Activated CD4-positive, alpha-beta memory T cell treated with anti-CD3 and anti-CD28 coated beads, Interleukin-2, amount 10 ng/mL, durations not matched to agents 7 days and 5 days (primary cell): ENCODE measurements around the gene PPP2R2B. TPM values are rescaled to one million over a fixed set of nuclear protein-coding genes. Genes with fewer than 3 reads are reported as not detected.
"Not testable (repeated sequence)": the region's sequence is repeated elsewhere in the genome, so short reads cannot be mapped to it uniquely, and the experiment has no call there.

Experiments
- CTCF ChIA-PET: fragments of 350-600 bp; sonication (Branson Sonifier 250); formaldehyde crosslinking; loops from one replicate; lab custom pipeline; 2021; ENCODE audit warnings: antibody characterized with exemption, inconsistent platforms; lab: Charles Lee
- POLR2A ChIA-PET: fragments of 350-600 bp; sonication (Branson Sonifier 250); formaldehyde crosslinking; loops from one replicate; lab custom pipeline; 2021; ENCODE audit warnings: antibody characterized with exemption; lab: Charles Lee
- DNase-seq: peaks from one replicate; pipeline ENCODE4 v3.0.0-alpha.2; 2020
- H3K27ac Mint-ChIP-seq: one replicate; pipeline ENCODE4 v1.8.0; 2021; ENCODE audit warnings: mild to moderate bottlenecking, mixed read lengths
- H3K27me3 Mint-ChIP-seq: one replicate; pipeline ENCODE4 v1.8.0; 2021; ENCODE audit warnings: mixed read lengths
- H3K36me3 Mint-ChIP-seq: one replicate; pipeline ENCODE4 v1.8.0; 2021; ENCODE audit warnings: low read depth, mixed read lengths
- H3K4me1 Mint-ChIP-seq: one replicate; pipeline ENCODE4 v1.8.0; 2021; ENCODE audit warnings: mixed read lengths
- H3K4me3 Mint-ChIP-seq: one replicate; pipeline ENCODE4 v1.8.0; 2021; ENCODE audit warnings: mild to moderate bottlenecking, mixed read lengths
- H3K9me3 Mint-ChIP-seq: one replicate; pipeline ENCODE4 v1.8.0; 2021; ENCODE audit warnings: mixed read lengths
- total RNA-seq, 2 experiments: library from RNA; stranded (reverse); gene quantifications; one replicate each; pipeline ENCODE4 v1.2.3, GENCODE V29; 2021

The PPP2R2B gene
- total RNA-seq, 2 experiments from 2014 or later, result 2.7 to 3.1 TPM

DNA sequence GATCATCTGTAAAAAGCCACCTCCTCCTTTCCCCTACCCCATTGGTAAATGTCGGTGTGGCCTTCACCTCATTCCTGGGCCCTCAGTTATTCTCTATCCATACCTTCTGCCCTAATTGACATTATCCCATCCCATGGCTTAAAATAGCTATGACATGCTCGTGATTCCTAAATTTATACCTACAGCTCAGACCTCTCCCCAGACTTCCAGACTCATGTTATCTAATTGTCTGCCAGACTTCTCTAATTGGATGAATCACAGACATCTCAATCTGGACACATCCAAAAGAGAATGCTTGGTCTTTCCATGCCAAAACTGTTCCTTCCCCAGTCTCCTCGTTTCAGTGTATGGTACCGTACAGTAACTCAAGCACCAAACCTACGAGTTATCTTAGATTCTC lies 249.6 kb downstream of the PPP2R2B start:
- DNase-seq, result no peak
- Mint-ChIP-seq H3K4me3 (no peak overlapping the region), H3K27ac (no peak overlapping the region), H3K9me3 (no peaks in the 10 kb centered on the region), H3K27me3 (no peaks in the 10 kb centered on the region), H3K4me1 (no peaks in the 10 kb centered on the region), H3K36me3 (no peaks in the 10 kb centered on the region)
- ChIA-PET CTCF (no interaction called here), POLR2A (no interaction called here)

DNA sequence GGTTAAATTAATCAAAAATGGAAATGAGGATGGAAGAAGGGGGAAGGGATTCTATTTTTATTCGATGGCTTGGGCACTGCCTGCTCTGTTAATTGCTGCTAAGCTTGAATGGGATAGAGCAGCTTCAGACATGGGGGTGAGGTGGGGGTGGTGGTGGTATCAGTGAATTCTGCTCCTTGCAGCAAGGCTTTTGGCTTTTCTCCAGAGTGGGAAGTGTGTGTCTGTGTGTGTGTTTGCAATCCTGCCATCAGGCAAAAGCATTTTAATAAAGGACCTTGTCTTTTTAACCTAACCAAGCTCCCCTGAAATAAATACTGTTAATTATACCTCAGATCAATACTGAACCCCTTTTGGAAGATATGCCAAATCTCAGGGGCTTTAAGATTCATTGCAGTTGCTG lies 251.6 kb downstream of the PPP2R2B start:
- Mint-ChIP-seq H3K4me1 (no peaks in the 10 kb centered on the region), H3K27me3 (no peaks in the 10 kb centered on the region), H3K4me3 (no peak overlapping the region), H3K36me3 (no peaks in the 10 kb centered on the region), H3K27ac (no peak overlapping the region), H3K9me3 (no peaks in the 10 kb centered on the region)
- POLR2A ChIA-PET, result no interaction called here
- CTCF ChIA-PET, result no interaction called here
- DNase-seq, result no peak

DNA sequence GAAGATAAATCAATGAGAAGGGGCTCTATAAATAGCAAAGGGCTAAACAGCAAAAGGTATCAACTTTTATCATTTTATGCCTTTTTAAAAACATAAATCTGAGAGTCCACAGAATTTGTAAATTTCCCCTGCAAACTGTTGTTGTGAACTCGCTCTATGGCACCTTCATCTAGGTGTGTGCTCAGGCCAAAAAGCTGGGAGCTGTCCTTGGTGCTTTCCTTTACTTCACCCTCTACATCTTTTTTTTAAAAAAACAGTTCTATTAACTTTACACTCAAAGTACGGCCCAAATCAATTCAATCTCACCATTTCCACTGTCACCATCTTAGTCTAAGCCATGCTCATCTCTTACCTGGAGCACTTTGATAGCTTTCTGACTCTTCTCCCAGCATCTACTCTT lies 254.4 kb downstream of the PPP2R2B start:
- ChIA-PET POLR2A (no interaction called here), CTCF (interaction anchor here (0.5 to 1.0 kb wide), 2 partner anchors 91 to 295 kb away, joined by 3 read pairs; no protein-coding TSS in a partner anchor)
- H3K36me3 Mint-ChIP-seq, result no peaks in the 10 kb centered on the region
- no peak overlapping the region for H3K27ac Mint-ChIP-seq
- DNase-seq, result no peak
- H3K4me3 Mint-ChIP-seq, result no peak overlapping the region
- H3K4me1 Mint-ChIP-seq, result no peaks in the 10 kb centered on the region
- no peaks in the 10 kb centered on the region for H3K9me3 Mint-ChIP-seq
- H3K27me3 Mint-ChIP-seq, result no peaks in the 10 kb centered on the region

DNA sequence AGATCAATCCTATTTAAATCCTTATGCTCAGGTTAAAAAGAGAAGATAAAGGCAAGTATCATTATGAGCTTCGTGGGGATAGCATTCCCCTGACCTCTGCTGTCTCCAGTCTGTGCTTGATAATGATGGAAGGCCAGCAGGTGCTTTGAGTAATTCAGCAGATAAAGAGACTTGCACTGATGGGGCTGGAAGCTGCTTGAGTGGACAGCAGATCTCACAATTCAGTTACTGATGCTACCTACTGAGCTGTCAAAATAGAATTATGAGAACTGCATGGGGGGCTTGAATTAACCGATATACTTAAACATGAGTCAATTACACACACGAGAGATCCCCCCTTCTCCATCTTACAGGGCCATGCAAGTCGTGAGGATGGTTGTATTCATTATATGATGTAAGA lies 254.9 kb downstream of the PPP2R2B start:
- DNase-seq, result no peak
- Mint-ChIP-seq H3K4me1 (no peaks in the 10 kb centered on the region), H3K27me3 (no peaks in the 10 kb centered on the region), H3K27ac (no peak overlapping the region), H3K36me3 (no peaks in the 10 kb centered on the region), H3K9me3 (no peaks in the 10 kb centered on the region), H3K4me3 (no peak overlapping the region)
- POLR2A ChIA-PET, result no interaction called here
- CTCF ChIA-PET, result interaction anchor here (1.0 kb wide), 1 partner anchor 90 kb away, joined by 3 read pairs; no protein-coding TSS in a partner anchor

DNA sequence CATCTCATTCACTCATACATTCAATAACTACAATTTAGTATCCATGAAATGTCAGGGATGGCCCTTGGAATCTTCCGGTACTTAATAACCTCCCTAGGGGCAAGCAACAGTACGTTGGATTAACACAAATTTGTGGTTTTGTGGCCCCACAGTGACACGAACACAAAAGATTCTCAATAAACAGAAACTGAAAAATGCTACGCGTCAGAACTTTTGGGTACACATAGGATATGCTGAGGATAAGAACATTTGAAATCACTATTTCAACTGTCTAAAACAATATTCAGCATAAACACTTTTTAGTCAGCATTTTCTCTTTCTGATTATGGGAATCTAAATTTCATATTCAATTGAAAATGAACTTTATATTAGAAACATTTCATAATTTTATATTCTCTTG lies 255.5 kb downstream of the PPP2R2B start:
- ChIA-PET POLR2A (no interaction called here), CTCF (interaction anchor here (1.4 kb wide), 1 partner anchor 81 kb away, joined by 3 read pairs; no protein-coding TSS in a partner anchor)
- no peak overlapping the region for H3K4me3 Mint-ChIP-seq
- DNase-seq, result no peak
- no peaks in the 10 kb centered on the region for H3K36me3 Mint-ChIP-seq
- no peaks in the 10 kb centered on the region for H3K9me3 Mint-ChIP-seq
- H3K27ac Mint-ChIP-seq, result no peak overlapping the region
- H3K4me1 Mint-ChIP-seq, result no peaks in the 10 kb centered on the region
- no peaks in the 10 kb centered on the region for H3K27me3 Mint-ChIP-seq

DNA sequence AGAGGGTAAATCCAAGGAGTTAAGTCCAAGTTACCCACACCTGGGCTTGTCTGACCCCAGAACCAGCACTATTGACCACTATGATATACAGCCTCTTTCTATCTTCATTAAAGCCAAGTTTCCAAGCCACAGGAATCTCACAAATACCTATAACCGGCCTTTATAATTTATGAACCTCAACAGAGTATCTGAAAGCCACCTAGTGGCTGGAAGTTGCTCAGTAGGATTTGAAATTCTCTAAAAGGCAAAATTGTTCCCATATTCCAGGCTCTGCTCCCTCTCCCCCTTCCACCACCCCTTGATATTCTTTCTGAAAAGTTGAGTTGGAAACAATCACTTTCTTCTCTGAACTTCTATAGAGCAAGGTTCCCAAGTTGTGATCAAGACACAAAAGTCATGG lies 256.2 kb downstream of the PPP2R2B start:
- CTCF ChIA-PET, result interaction anchor here (0.7 to 1.4 kb wide), 2 partner anchors 80 to 89 kb away, joined by 3 read pairs; no protein-coding TSS in a partner anchor
- POLR2A ChIA-PET, result no interaction called here

DNA sequence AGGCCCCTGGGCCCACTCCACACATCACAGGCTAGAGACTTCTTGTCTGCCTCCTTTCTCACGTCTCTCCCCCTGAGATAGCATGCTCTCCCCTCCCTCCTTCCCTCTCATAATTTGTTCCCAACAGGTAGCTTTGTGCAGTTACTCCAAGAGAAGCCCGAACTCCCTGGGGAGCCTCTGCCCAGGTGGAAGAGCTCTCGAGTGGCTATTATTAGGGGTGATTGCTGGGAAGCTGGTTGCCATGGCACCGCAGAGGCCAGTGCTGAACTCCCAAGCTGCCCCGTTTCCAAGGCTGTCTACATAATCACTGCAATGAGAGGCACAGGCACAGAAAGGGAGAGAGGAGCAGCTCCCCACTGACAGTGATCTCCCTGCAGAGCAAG lies 257.9 kb downstream of the PPP2R2B start:
- ChIA-PET POLR2A (no interaction called here), CTCF (interaction anchor here (0.5 kb wide), 1 partner anchor 86 kb away, joined by 3 read pairs; no protein-coding TSS in a partner anchor)
- H3K4me3 Mint-ChIP-seq, result no peak overlapping the region
- no peaks in the 10 kb centered on the region for H3K9me3 Mint-ChIP-seq
- DNase-seq, result no peak
- H3K4me1 Mint-ChIP-seq, result no peaks in the 10 kb centered on the region
- H3K27ac Mint-ChIP-seq, result no peak overlapping the region
- H3K27me3 Mint-ChIP-seq, result no peaks in the 10 kb centered on the region
- no peaks in the 10 kb centered on the region for H3K36me3 Mint-ChIP-seq

More for the DNA sequence above, 256.2 kb downstream of the PPP2R2B start:
- Mint-ChIP-seq H3K27me3 (no peaks in the 10 kb centered on the region), H3K4me3 (no peak overlapping the region), H3K4me1 (no peaks in the 10 kb centered on the region), H3K9me3 (no peaks in the 10 kb centered on the region), H3K27ac (no peak overlapping the region), H3K36me3 (no peaks in the 10 kb centered on the region)
- no peak for DNase-seq

DNA sequence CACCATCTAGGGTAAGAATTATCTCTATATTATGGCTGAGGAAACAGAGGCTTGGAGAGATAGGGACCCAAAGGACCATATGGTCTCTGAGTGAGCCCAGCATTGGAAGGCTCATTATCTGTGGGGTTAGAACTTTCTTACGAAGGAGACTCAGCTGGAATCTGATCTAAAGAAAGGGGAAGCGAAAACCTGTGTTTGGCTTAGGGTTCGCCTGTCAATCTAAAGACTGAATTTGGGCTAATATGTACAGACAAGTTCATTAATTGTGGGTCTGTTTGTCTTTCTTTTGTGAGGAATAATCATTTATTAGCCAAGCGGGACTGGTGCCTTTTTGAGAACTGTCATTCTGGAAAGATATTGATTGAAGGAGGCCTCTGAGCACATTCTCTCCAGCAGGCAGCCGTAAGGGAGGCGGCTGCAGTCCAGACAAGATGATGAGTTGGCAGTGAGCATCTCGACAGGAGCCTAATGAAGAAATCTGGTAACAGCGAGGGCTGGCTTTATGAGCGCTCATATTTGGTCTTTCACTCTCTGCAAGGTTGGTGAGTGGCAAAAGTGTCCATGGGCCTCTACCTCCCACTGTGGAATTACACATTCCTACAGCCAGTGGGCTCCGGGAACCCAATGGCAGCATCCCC lies 258.4 kb downstream of the PPP2R2B start:
- Mint-ChIP-seq H3K27ac (no peak overlapping the region), H3K36me3 (no peaks in the 10 kb centered on the region), H3K4me1 (no peaks in the 10 kb centered on the region), H3K4me3 (no peak overlapping the region), H3K27me3 (no peaks in the 10 kb centered on the region), H3K9me3 (no peaks in the 10 kb centered on the region)
- POLR2A ChIA-PET, result no interaction called here
- CTCF ChIA-PET, result interaction anchor here (0.5 kb wide), 1 partner anchor 85 kb away, joined by 3 read pairs; no protein-coding TSS in a partner anchor
- no peak for DNase-seq

DNA sequence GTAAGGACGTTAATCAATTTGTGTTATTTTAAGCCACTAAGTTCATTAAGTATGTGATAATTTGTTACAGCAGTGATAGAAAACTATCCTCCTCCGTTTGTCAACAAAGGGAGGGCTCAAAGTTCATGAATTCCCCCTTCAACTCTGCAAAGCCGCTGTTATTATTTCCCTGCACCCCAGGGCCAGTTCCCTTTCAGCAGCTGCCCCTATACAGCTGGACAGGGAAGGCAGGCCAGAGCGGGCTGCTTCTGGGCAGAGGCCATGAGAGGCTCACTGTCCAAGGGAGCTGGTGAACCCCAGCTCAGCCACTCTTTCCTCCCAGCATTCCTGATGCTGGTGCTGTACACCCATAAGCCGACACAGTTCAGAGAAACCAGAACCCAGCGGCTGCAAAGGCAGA lies 260.1 kb downstream of the PPP2R2B start:
- DNase-seq, result no peak
- H3K36me3 Mint-ChIP-seq, result no peaks in the 10 kb centered on the region
- ChIA-PET CTCF (no interaction called here), POLR2A (no interaction called here)
- H3K27ac Mint-ChIP-seq, result no peak overlapping the region
- no peaks in the 10 kb centered on the region for H3K9me3 Mint-ChIP-seq
- H3K4me1 Mint-ChIP-seq, result no peaks in the 10 kb centered on the region
- H3K4me3 Mint-ChIP-seq, result no peak overlapping the region
- H3K27me3 Mint-ChIP-seq, result no peaks in the 10 kb centered on the region

DNA sequence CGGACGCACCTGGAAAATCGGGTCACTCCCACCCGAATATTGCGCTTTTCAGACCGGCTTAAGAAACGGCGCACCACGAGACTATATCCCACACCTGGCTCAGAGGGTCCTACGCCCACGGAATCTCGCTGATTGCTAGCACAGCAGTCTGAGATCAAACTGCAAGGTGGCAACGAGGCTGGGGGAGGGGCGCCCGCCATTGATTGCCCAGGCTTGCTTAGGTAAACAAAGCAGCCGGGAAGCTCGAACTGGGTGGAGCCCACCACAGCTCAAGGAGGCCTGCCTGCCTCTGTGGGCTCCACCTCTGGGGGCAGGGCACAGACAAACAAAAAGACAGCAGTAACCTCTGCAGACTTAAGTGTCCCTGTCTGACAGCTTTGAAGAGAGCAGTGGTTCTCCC lies 268.8 kb downstream of the PPP2R2B start:
- DNase-seq, H3K27ac Mint-ChIP-seq, H3K36me3 Mint-ChIP-seq, POLR2A ChIA-PET, H3K4me3 Mint-ChIP-seq, H3K9me3 Mint-ChIP-seq, H3K4me1 Mint-ChIP-seq, CTCF ChIA-PET, H3K27me3 Mint-ChIP-seq: not testable (repeated sequence)

DNA sequence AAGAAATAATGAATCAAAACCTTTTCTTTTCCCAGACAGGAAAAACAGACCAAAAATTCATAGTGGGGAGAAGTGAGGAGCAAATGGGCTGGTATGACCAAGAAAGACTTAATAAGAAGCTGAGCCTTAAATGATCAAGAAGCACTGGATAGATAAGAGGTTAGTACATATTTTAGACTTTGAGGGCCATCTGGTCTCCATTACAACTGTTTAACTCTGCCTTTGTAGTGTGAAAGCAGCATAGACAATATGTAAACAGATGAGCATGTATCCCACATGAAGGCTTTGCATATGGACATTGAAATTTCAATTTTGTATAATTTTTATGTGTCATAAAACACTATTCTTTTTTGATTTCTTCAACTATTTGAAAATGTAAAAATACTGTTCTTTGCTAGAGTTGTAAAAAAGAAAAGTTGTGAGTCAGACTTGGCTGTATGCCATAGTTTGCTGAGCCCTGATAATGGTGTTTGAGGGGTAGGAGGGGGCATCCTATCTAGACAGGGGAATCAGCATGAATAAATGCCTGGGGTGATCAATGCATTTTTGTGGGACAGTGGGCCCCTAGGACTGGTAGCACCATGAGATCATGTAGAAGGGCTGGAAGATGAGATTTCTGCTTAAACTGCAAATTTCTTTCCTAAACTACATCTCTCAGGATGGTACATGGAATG lies 270.8 kb downstream of the PPP2R2B start:
- no peak for DNase-seq
- H3K27ac Mint-ChIP-seq, result no peak overlapping the region
- CTCF ChIA-PET, result no interaction called here
- no peaks in the 10 kb centered on the region for H3K36me3 Mint-ChIP-seq
- no peak overlapping the region for H3K4me3 Mint-ChIP-seq
- peaks cover 7% of the 10 kb centered on the region for H3K9me3 Mint-ChIP-seq
- H3K27me3 Mint-ChIP-seq, result no peaks in the 10 kb centered on the region
- no peaks in the 10 kb centered on the region for H3K4me1 Mint-ChIP-seq
- POLR2A ChIA-PET, result no interaction called here

DNA sequence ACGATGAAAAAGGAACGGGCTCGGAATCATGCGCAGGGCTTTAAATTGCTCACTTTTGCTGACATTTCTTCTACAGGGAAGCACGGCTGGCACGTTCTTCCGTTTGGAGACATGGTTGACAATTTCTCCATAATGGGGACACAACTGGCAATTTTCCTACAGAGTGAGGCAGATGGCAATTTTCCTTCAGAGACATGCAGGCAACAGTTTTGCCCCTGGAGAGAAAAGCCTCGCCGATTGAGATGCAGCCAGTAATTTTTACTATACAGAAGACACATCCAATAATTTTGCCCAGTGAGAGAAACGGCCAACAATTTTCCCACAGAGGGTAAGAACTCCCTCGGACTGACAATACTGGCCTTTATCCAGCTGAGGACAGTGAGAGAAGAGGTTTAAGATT lies 271.7 kb downstream of the PPP2R2B start:
- CTCF ChIA-PET, result no interaction called here
- Mint-ChIP-seq H3K4me3 (no peak overlapping the region), H3K27ac (no peak overlapping the region), H3K4me1 (no peaks in the 10 kb centered on the region), H3K9me3 (peaks cover 7% of the 10 kb centered on the region), H3K36me3 (no peaks in the 10 kb centered on the region), H3K27me3 (no peaks in the 10 kb centered on the region)
- no peak for DNase-seq
- POLR2A ChIA-PET, result no interaction called here

DNA sequence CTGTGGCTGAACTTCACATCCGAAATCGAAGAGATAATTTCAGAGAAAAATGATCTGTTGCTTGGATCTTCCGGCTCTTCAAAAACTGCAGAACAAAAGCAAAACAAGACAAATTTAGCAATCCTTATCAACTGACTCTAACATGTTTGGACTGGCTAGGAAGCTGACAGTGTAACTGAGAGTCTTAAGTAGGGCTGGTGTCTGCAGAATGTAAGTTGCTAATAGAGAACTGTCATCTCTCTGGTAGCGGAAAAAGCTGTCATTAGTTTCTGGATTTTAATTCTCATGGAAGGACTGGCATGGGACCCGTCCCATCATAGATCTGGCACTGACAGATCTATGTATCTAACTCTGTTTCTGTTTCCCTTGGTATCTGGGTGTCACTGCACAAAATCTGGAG lies 278.2 kb downstream of the PPP2R2B start:
- Mint-ChIP-seq H3K4me1 (no peaks in the 10 kb centered on the region), H3K36me3 (no peaks in the 10 kb centered on the region), H3K27ac (no peak overlapping the region), H3K9me3 (no peaks in the 10 kb centered on the region), H3K4me3 (no peak overlapping the region), H3K27me3 (no peaks in the 10 kb centered on the region)
- POLR2A ChIA-PET, result no interaction called here
- CTCF ChIA-PET, result no interaction called here
- no peak for DNase-seq

DNA sequence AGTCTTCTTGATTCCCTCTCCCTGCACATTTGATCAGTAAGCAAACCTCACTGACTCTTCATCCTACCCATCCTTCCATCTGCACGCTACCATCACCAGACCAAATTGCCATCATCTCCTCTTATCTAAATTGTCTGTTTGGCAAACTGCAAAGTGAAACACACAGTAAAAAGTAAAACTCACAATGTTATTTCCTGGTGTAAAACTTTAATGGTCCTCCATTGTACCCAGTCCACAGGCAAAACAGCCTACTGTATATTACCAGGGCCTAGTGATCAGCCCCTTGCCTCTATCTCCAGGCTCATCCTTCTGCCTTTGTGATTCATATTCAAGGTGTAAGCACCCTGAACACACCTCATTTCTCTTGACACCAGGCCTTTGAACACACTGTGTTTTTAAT lies 279.3 kb downstream of the PPP2R2B start:
- Mint-ChIP-seq H3K9me3 (no peaks in the 10 kb centered on the region), H3K36me3 (no peaks in the 10 kb centered on the region), H3K27me3 (no peaks in the 10 kb centered on the region), H3K27ac (no peak overlapping the region), H3K4me3 (no peak overlapping the region), H3K4me1 (no peaks in the 10 kb centered on the region)
- POLR2A ChIA-PET, result no interaction called here
- CTCF ChIA-PET, result no interaction called here
- no peak for DNase-seq
